ENCODE data around the gene XCL2. TPM values are rescaled to one million over a fixed set of nuclear protein-coding genes. Genes with fewer than 3 reads are reported as not detected.

XCL2 gene
- total and polyA plus RNA-seq, 2 of the 8 experiments (the other 6 are each of a cell fraction or from before 2014, with no cell fraction given), result not detected

- Histone ChIP-seq H3K23me2 (ENCODE audit: low read depth, low read length) (no peaks in the 10 kb centered on the region), H3K23ac (ENCODE audit: insufficient read length) (no peak overlapping the region), H3K4me3 (ENCODE audit: extremely low read depth in 1 of 4, insufficient read depth in 2 of 4, low read depth in 3 of 4, low read length in 4 of 4) (no peak overlapping the region), H2BK120ac (replicated peaks; ENCODE audit: low read depth, low read length) (no peak overlapping the region), H3K4me2 (ENCODE audit: insufficient read depth in 1 of 2, low read depth in 2 of 2, low read length in 2 of 2) (no peak overlapping the region), H4K5ac (ENCODE audit: insufficient read length, low read depth, low read length) (no peak overlapping the region), H3K36me3 (ENCODE audit: control insufficient read depth in 2 of 4, insufficient read depth in 4 of 4, low read length in 3 of 4) (no peaks in the 10 kb centered on the region), H3K4me1 (replicated peaks in 1 of 4; ENCODE audit: control insufficient read depth in 3 of 4, insufficient read depth in 4 of 4, low read length in 3 of 4) (peaks cover 0 to 2% (median 0%) of the 10 kb centered on the region in 4 experiments; a peak in 1 of 7 replicates), H2BK12ac (ENCODE audit: low read depth, low read length) (no peak overlapping the region), H4K20me1 (replicated peaks in 1 of 2; ENCODE audit: control insufficient read depth in 1 of 2, insufficient read depth in 2 of 2, low read length in 2 of 2) (no peaks in the 10 kb centered on the region), H3K27me3 (replicated peaks in 1 of 4; ENCODE audit: control insufficient read depth in 3 of 4, extremely low read depth in 1 of 4, insufficient read depth in 3 of 4, low read length in 3 of 4) (no peaks in the 10 kb centered on the region), H4K91ac (replicated peaks; ENCODE audit: insufficient read length, low read length) (no peak overlapping the region), H4K8ac (ENCODE audit: extremely low read depth, insufficient read depth, low read length) (no peak overlapping the region), H2AFZ (ENCODE audit: low read length) (no peak overlapping the region), H3K79me1 (ENCODE audit: low read depth, low read length) (no peaks in the 10 kb centered on the region), H3K18ac (ENCODE audit: extremely low read depth, low read length) (no peak overlapping the region), H2BK5ac (ENCODE audit: low read depth, low read length) (no peak overlapping the region), H3K9ac (replicated peaks in 1 of 4; ENCODE audit: extremely low read depth in 1 of 4, low read depth in 3 of 4, low read length in 3 of 4) (no peak overlapping the region), H2BK15ac (ENCODE audit: low read length) (no peak overlapping the region), H3K79me2 (ENCODE audit: control insufficient read depth in 1 of 2, insufficient read depth in 2 of 2, low read length in 2 of 2) (no peaks in the 10 kb centered on the region), H3K27ac (ENCODE audit: low read depth, low read length) (no peak overlapping the region), H2BK20ac (ENCODE audit: low read length) (no peak overlapping the region), H2AK5ac (ENCODE audit: low read depth, low read length) (no peak overlapping the region), H3K9me3 (ENCODE audit: insufficient read depth in 2 of 2, low read depth in 1 of 2, low read length in 1 of 2) (no peaks in the 10 kb centered on the region), H3K14ac (ENCODE audit: insufficient read length) (no peak overlapping the region), H3K4ac (replicated peaks; ENCODE audit: insufficient read length, low read depth, low read length) (no peak overlapping the region), H3K56ac (replicated peaks; ENCODE audit: insufficient read length, low read depth, low read length) (no peak overlapping the region)
- ChIA-PET CTCF (ENCODE audit: partially characterized antibody) (no interaction called here), POLR2A (ENCODE audit: partially characterized antibody) (no interaction called here)
- 95% methylated on average over 3 of the region's 3 CpGs; no CpG with 5 or more reads in 1 of the 2 experiments for WGBS, 2 experiments (ENCODE audit: extremely low coverage in 1 of 2, insufficient coverage in 1 of 2, insufficient read length in 1 of 2, insufficient replicate concordance in 2 of 2, low coverage in 1 of 2, low lambda C conversion rate in 2 of 2, missing lambda C conversion rate in 1 of 2)
- no peak for FAIRE-seq
- DNase-seq (ENCODE audit: low read depth in 1 of 2, low spot score in 2 of 2), result no peak
- TF ChIP-seq TAF1 (IDR thresholded peaks at IDR 0.05; ENCODE audit: low read depth, low read length), result no peak
- TF ChIP-seq JUN (IDR thresholded peaks at IDR 0.05; ENCODE audit: low read depth, low read length), result no peak
- TF ChIP-seq KDM5A (IDR thresholded peaks at IDR 0.05; ENCODE audit: low read length), result no peak
- TF ChIP-seq NRF1 (IDR thresholded peaks at IDR 0.05; ENCODE audit: low read depth, low read length), result no peak
- TF ChIP-seq HDAC2 (IDR thresholded peaks at IDR 0.05; ENCODE audit: borderline replicate concordance in 1 of 2, low read depth in 2 of 2, low read length in 2 of 2), result no peak
- no peak for TF ChIP-seq FOSL1 (IDR thresholded peaks at IDR 0.05; ENCODE audit: insufficient read depth, low read depth, low read length)
- TF ChIP-seq KDM4A (IDR thresholded peaks at IDR 0.05; ENCODE audit: low read depth, low read length, severe bottlenecking), result no peak
- no peak for TF ChIP-seq CBX8 (IDR thresholded peaks at IDR 0.05; ENCODE audit: borderline replicate concordance, low read depth, low read length)
- TF ChIP-seq CTCF (IDR thresholded peaks at IDR 0.05; ENCODE audit: control extremely low read depth in 1 of 3, insufficient read depth in 1 of 3, low read depth in 1 of 3, low read length in 3 of 3), result no peak
- TF ChIP-seq TEAD4 (IDR thresholded peaks at IDR 0.05; ENCODE audit: low read depth, low read length), result no peak
- TF ChIP-seq BRCA1 (IDR thresholded peaks at IDR 0.05; ENCODE audit: low read depth, low read length), result no peak
- no peak for TF ChIP-seq POU5F1 (IDR thresholded peaks at IDR 0.05; ENCODE audit: low read depth, low read length)
- no peak for TF ChIP-seq CEBPB (IDR thresholded peaks at IDR 0.05; ENCODE audit: low read depth, low read length)
Observed at GRCh38 chr1:168572633-168573032, 28.8 kb upstream of the XCL2 start.
